ENCODE results near the gene TMEM53. TPM values are rescaled to one million over a fixed set of nuclear protein-coding genes. Genes with fewer than 3 reads are reported as not detected.

Gene TMEM53
- total and polyA plus RNA-seq, 2 donors = 2.4 to 13.2 TPM

Small RNA genes within 50 kb of the gene (small RNA-seq; reads per million reads assigned to genes)
- gene RNU5F-1 = 4.8 reads per million, percentile 92 among the genes with 10 or more reads in this experiment

Other genes starting within 250 kb of the TMEM53 start
- gene ARMH1, start 233 bp upstream of the TMEM53 start, total RNA-seq = 1.4 TPM
- gene ARMH1, start 233 bp upstream of the TMEM53 start, polyA plus RNA-seq = 3.5 TPM
- not detected for gene RNU5D-1, start 56.7 kb upstream of the TMEM53 start, total RNA-seq
- gene RNU5D-1, start 56.7 kb upstream of the TMEM53 start, polyA plus RNA-seq = not detected
- gene KIF2C, start 65.4 kb upstream of the TMEM53 start, total RNA-seq = 9.4 TPM
- gene KIF2C, start 65.4 kb upstream of the TMEM53 start, polyA plus RNA-seq = 2.6 TPM
- gene RPS8, start 101.1 kb upstream of the TMEM53 start, total RNA-seq = 1,711 TPM
- gene RPS8, start 101.1 kb upstream of the TMEM53 start, polyA plus RNA-seq = 2,358 TPM
- gene BEST4, start 113.7 kb upstream of the TMEM53 start, total RNA-seq = not detected
- 0.30 TPM for gene BEST4, start 113.7 kb upstream of the TMEM53 start, polyA plus RNA-seq
- gene PLK3, start 125.9 kb upstream of the TMEM53 start, total RNA-seq = 4.7 TPM
- 16.0 TPM for gene PLK3, start 125.9 kb upstream of the TMEM53 start, polyA plus RNA-seq
- not detected for gene DYNLT4, start 132.9 kb upstream of the TMEM53 start, total RNA-seq
- 0.35 TPM for gene DYNLT4, start 132.9 kb upstream of the TMEM53 start, polyA plus RNA-seq
- gene BTBD19, start 134.0 kb upstream of the TMEM53 start, total RNA-seq = 5.3 TPM
- gene BTBD19, start 134.0 kb upstream of the TMEM53 start, polyA plus RNA-seq = 4.3 TPM
- gene PTCH2, start 168.8 kb upstream of the TMEM53 start, total RNA-seq = 4.4 TPM
- gene PTCH2, start 168.8 kb upstream of the TMEM53 start, polyA plus RNA-seq = 2.2 TPM